Spinal cord (tissue), 10 donors: ENCODE data around the gene NAA80. TPM values are rescaled to one million over a fixed set of nuclear protein-coding genes. Genes with fewer than 3 reads are reported as not detected.

Experiments
- DNase-seq, 6 donors: peaks; one replicate each; pipeline versions ENCODE4 v3.0.0 to v3.0.0-alpha.2; 2013 to 2015; ENCODE audit warnings: low spot score in 6 of 6, low read depth in 4 of 6
- H3K27ac ChIP-seq: one replicate; pipeline ENCODE4 v1.5.1; 2013; ENCODE audit warnings: low read depth, low read length, control low read depth
- H3K27me3 ChIP-seq: one replicate; pipeline ENCODE4 v1.6.1; 2013; ENCODE audit warnings: low read length; ENCODE audit not compliant: control insufficient read depth, insufficient read depth
- H3K36me3 ChIP-seq: one replicate; pipeline ENCODE4 v1.6.1; 2013; ENCODE audit warnings: low read length; ENCODE audit not compliant: control insufficient read depth, insufficient read depth
- H3K4me1 ChIP-seq: one replicate; pipeline ENCODE4 v1.6.1; 2013; ENCODE audit warnings: low read length; ENCODE audit not compliant: control insufficient read depth, insufficient read depth
- H3K4me3 ChIP-seq: one replicate; pipeline ENCODE4 v1.5.1; 2013; ENCODE audit warnings: low read depth, low read length, control low read depth
- H3K9me3 ChIP-seq: one replicate; pipeline ENCODE4 v1.6.1; 2013; ENCODE audit warnings: low read length; ENCODE audit not compliant: control insufficient read depth, insufficient read depth
- WGBS: methylation state at CpG from one replicate; pipeline ENCODE4 v1.1.5; 2013; ENCODE audit warnings: missing lambda C conversion rate; ENCODE audit not compliant: insufficient coverage; 5-methylcytosine and 5-hydroxymethylcytosine counted together
- polyA plus RNA-seq, 2 donors: library from polyadenylated mRNA; unstranded; fragments of 120-200 nt; gene quantifications; one replicate each; pipeline ENCODE4 v1.2.1, GENCODE V29; 2013; ENCODE audit not compliant: insufficient read length in 2 of 2
- total RNA-seq, 2 donors: library from RNA; depleted of rRNA in 1 of 2; stranded (reverse); fragments of 120-200 nt in 1 of 2; fragments of >200 nt in 1 of 2; gene quantifications; one replicate each; pipeline versions ENCODE4 v1.2.3 to v1.2.4, GENCODE V29; 2013 to 2014
- donor health status: healthy.

Gene NAA80
- total and polyA plus RNA-seq, 4 donors = 4.6 to 24.4 (median 13.5) TPM

- peak in 1 of 6 donors; percentile 56 for DNase-seq
- peak within 1 kb of the TSS; percentile 40 for H3K4me3 ChIP-seq
- H3K27ac ChIP-seq = peak within 1 kb of the TSS; percentile 33
- H3K9me3 ChIP-seq = no peaks in the 10 kb centered on the region
- 11% methylated on average over 83 of the region's 85 CpGs for WGBS
- peaks cover 23% of the 10 kb centered on the region for H3K36me3 ChIP-seq
- H3K4me1 ChIP-seq = peaks cover 59% of the 10 kb centered on the region
- H3K27me3 ChIP-seq = peaks cover 21% of the 10 kb centered on the region
These were observed 41.5 kb upstream of the NAA80 start, which contains the start of gene RASSF1 for GRCh38 chr3:50340448-50341329. TSS of gene RASSF1 (minus strand) at chr3:50340836. CDS start at chr3:50340805, 31 bp downstream.

GRCh38 chr3:50340147-50340447 is 40.9 kb upstream of the NAA80 start:
- peak overlapping the region; percentile 27 for H3K27ac ChIP-seq
- peaks cover 23% of the 10 kb centered on the region for H3K36me3 ChIP-seq
- DNase-seq = no peak
- 34% methylated on average over 8 of the region's 9 CpGs for WGBS
- no peaks in the 10 kb centered on the region for H3K9me3 ChIP-seq
- H3K4me3 ChIP-seq = peak overlapping the region; percentile 40
- H3K4me1 ChIP-seq = peaks cover 58% of the 10 kb centered on the region
- peaks cover 17% of the 10 kb centered on the region for H3K27me3 ChIP-seq

DNA sequence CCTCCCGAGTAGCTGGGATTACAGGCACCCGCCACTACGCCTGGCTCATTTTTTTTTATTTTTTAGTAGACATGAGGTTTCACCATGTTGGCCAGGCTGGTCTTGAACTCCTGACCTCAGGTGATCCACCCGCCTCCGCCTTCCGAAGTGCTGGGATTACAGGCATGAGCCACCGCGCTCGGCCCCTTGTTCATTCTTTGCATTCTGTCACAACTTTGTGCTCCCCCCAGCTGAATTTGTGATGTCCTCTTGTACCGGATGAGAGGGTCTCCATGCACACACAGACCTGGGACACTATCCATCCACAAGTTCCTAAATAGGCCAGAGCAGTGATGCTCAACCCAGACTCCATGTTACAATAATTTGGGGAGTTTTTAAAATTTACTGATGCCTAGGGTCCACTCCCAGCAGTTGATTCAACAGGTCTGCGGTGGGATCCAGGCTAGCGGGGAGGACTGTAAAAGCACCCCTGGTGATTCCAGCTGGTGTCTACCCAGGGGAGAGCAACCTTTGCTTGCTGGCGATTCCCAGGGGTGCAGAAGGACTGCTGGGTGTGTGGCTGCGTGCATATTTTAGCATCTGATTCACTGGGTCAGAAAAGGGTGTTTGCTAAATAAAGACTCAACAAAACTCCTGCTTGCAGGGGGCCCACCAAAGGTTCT is 40.4 kb upstream of the NAA80 start:
- peaks cover 23% of the 10 kb centered on the region for H3K36me3 ChIP-seq
- H3K27me3 ChIP-seq = peaks cover 16% of the 10 kb centered on the region
- peak overlapping the region; percentile 40 for H3K4me3 ChIP-seq
- no peak for DNase-seq
- WGBS = 85% methylated on average over 10 of the region's 14 CpGs
- peaks cover 56% of the 10 kb centered on the region for H3K4me1 ChIP-seq
- peak overlapping the region; percentile 27 for H3K27ac ChIP-seq
- no peaks in the 10 kb centered on the region for H3K9me3 ChIP-seq

DNA sequence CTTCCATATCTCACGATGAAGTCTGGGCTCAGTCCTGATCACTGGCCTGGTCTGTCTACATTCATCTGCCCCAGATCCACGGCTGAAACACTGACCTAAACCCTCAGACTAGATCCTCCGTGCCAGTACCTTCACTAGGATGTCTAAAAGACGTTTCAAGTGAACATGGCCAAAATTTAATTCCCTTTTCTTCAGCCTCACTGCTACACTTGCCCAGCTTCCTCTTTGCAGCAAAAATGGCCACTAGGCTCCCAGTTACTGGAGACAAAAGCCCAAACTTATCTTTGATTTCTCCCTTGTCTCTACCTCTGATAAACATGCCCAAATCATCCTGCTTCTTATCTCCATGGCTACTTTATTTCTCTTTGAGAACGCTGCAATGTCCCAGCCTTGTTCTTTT is 39.8 kb upstream of the NAA80 start:
- Histone ChIP-seq H3K4me3 (no peak overlapping the region), H3K4me1 (peaks cover 56% of the 10 kb centered on the region), H3K27me3 (peaks cover 16% of the 10 kb centered on the region), H3K27ac (peak overlapping the region; percentile 54), H3K36me3 (peaks cover 23% of the 10 kb centered on the region), H3K9me3 (no peaks in the 10 kb centered on the region)
- no peak for DNase-seq
- WGBS = 87% methylated on average over 5 of the region's 5 CpGs

DNA sequence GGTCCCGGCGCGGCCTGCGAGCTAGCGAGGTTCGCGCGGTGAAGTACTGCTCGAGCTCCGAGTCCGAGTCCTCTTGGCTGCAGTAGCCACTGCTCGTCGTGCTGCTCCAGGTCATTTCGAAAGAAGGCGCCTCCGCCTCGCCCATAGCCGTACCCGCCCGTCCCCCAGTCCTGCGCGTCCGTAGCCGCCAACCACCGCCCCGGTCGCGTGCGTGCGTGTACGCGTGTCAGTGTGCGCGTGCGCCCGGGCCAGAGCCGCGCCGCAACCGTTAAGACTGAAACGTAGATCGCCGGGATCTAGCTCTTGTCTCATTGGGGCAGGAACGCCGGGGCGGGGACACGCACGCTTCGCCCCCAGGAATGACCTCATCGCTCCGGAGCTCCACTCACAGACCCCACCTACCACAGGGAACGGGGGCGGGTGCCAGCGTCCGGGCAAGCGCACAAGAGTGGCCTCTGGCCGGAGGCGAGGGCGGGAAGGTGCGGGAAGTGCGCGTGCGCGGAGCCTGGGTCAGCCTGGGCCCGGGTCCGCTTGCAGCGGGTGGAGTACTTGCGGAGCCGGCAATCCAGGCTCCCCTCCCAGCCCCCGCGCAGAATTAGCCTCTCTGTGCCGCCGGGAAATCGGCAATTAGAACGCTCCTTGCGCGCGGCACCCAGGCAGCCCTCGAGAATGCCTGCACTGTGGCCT is 38.1 kb upstream of the NAA80 start:
- peak overlapping the region; percentile 85 for H3K4me3 ChIP-seq
- no peaks in the 10 kb centered on the region for H3K9me3 ChIP-seq
- peaks cover 20% of the 10 kb centered on the region for H3K36me3 ChIP-seq
- WGBS = under 1% methylated on average over 79 of the region's 79 CpGs
- peaks cover 53% of the 10 kb centered on the region for H3K4me1 ChIP-seq
- H3K27ac ChIP-seq = peak overlapping the region; percentile 95
- peak; percentile 92 to 99 (median 96) for DNase-seq
- H3K27me3 ChIP-seq = peaks cover 16% of the 10 kb centered on the region

- peak overlapping the region; percentile 95 for H3K27ac ChIP-seq
- H3K36me3 ChIP-seq = peaks cover 21% of the 10 kb centered on the region
- H3K4me1 ChIP-seq = peaks cover 51% of the 10 kb centered on the region
- DNase-seq = peak in 1 of 6 donors; percentile 34
- peaks cover 13% of the 10 kb centered on the region for H3K27me3 ChIP-seq
- H3K9me3 ChIP-seq = no peaks in the 10 kb centered on the region
- peak overlapping the region; percentile 85 for H3K4me3 ChIP-seq
- 0% methylated on average over 31 of the region's 31 CpGs for WGBS
These were observed 37.4 kb upstream of the NAA80 start for GRCh38 chr3:50336452-50337174.

- DNase-seq = no peak
- H3K27ac ChIP-seq = peak overlapping the region; percentile 29
- no peak overlapping the region for H3K4me3 ChIP-seq
- peaks cover 35% of the 10 kb centered on the region for H3K36me3 ChIP-seq
- H3K27me3 ChIP-seq = no peaks in the 10 kb centered on the region
- no peaks in the 10 kb centered on the region for H3K9me3 ChIP-seq
- H3K4me1 ChIP-seq = peaks cover 33% of the 10 kb centered on the region
- WGBS = 79% methylated on average over 5 of the region's 5 CpGs
These were observed 35.3 kb upstream of the NAA80 start for GRCh38 chr3:50334339-50335075.

DNA sequence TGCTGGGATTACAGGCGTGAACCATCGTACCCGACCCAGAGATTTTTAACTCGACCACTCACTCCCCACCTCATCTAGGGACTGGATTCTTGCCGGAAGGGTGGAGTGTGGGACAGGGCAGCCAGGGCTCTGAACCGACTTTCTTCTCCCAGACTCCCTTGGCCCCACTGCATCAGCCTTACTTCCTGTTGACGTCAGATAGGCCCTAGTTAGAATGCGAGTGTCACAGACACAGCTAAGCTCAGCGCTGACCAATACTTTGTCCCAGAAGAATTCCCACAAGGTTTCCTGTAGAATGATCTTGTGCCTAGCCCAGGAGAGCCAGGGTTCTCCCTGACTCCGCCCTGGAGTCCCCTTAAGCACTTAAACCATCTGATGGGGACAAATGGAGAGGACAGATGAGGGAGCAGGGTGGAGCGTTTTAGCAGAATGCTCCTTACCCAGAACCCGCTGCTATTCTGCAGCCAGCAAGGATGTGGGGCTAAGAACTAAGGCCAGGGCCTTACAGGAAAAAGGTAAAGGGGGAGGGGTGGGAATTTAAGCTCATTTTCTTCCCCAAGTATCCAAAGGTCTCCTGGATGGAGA is 34.6 kb upstream of the NAA80 start:
- 84% methylated on average over 5 of the region's 12 CpGs for WGBS
- Histone ChIP-seq H3K4me1 (peaks cover 32% of the 10 kb centered on the region), H3K36me3 (peaks cover 40% of the 10 kb centered on the region), H3K9me3 (no peaks in the 10 kb centered on the region), H3K4me3 (no peak overlapping the region), H3K27me3 (no peaks in the 10 kb centered on the region), H3K27ac (peak overlapping the region; percentile 29)
- no peak for DNase-seq
